CD4-positive, alpha-beta T cell treated with Interferon alpha-2 for 1 hour (primary cell): ENCODE data around the gene LHPP.

ENCODE experiments used
- DNase-seq, 2 donors: peaks; one replicate each; pipeline ENCODE4 v3.0.0-alpha.2; 2020 to 2022

LHPP gene

DNA sequence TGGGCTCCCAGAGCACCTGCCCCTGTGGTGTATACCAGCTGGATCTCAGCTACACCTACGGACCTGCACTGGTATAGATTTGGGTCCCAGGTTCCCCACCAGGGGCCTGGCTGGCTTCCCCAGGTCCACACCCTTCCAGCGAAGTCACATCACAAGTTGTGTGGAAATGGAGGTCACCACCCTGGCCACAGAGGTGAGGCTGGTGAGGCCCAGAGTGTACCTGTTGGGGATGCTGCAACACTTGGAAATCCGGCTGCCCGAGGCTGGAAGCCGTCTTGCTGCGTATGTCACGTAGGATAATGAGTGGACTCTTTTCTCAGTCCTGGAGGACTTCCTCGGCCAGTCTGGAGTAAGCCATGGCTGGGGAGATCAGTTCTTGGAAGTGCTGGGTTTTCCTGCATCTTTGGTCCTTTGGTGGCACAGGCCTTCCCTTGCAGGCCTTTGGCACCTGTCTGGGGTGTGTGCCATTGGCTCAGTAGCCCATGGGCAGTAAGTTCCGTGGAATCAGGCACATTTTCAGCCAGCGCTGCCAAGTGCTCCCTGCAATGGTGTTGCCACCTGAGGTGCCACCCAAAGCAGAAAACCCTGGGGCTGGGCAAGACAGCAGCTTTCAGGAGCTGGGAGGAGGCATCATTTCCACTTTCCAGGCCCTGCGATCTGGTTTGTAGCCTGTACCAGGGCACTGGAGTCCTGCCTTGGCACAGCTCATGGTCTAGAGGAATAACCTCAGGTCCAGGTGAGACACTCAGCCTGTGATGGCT lies 97.9 kb downstream of the LHPP start:
- DNase-seq: no peak

DNA sequence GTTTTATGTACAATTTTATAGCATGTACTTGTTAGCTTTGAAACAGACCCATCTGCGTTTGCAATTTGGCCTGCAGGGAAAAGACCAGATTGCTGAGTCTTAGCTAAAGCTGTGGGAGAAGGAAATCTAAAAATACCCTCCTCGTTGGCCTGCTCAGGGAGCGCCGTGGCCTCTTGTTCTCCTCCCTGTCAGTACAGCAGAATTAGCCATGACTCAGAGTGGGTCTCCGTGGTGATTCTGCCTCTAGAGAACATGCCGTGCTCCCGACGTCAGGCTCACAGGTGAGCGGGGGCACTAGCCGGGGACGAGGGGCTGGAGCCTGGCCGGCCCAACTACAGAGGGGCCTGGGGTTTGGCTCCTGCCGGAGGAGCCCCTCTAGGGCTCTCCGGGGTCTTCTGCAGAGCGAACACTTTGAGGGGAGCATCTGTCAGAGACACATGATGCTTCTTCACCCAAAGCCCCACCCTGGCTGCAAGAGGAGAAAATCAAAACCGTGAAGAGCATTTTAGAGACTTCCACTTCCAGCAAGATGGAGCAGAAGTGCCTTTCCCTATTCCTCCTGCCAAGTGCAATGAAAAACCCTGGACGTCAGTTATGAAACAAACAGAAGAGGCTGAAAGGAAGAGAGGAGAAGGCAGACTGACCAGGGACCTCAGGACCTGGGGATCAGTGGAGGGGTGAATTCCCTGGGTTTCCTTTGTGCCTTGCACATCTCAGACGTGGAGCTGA lies 98.9 kb downstream of the LHPP start:
- no peak for DNase-seq

DNA sequence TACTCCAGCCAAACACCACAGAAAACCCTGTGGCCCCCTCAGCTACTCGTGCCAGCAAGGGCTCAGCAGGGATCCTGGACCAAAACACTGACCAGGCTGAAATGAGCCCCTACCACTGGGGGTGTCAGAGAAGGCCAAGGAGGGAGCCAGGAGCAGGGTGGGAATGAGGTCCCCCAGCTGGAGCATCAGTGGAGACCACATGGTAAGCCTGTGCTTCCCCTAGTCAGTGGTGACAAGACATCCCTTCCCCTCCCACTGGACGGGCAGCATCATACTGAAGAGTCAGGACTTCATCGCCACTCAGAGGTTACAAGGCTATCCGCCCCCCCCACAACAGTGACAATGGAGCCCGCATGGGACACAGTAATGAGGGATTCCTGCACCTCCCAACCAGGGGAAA lies 99.6 kb downstream of the LHPP start:
- no peak for DNase-seq

DNA sequence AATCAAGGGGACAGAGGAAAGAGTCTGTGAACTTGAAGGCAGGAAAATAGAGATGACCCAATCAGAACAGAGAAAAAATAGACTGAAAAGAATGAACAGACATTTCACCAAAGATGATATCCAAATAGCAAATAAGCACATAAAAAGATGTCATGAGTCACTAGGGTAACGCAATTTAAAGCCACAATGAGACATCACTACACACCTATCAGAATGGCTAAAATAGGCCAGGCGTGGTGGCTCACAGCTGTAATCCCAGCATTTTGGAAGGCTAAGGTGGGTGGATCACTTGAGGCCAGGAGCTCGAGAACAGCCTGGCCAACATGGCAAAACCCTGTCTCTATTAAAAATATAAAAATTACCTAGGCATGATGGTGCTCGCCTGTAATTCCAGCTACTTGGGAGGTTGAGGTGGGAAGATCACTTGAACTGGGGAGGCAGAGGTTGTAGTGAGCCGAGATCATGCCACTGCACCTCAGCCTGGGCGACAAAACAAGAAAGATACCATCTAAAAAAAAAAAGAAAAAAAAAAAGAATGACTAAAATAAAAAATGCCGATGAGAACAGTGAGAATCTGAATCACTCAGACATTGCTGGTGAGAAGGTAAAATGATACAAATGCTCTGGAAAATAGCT lies 100.9 kb downstream of the LHPP start:
- no peak for DNase-seq

- DNase-seq: no peak
Measured at GRCh38 chr10:124563320-124564040, 101.9 kb downstream of the LHPP start.

- no peak for DNase-seq
Measured at GRCh38 chr10:124564881-124565280, 103.3 kb downstream of the LHPP start.

DNA sequence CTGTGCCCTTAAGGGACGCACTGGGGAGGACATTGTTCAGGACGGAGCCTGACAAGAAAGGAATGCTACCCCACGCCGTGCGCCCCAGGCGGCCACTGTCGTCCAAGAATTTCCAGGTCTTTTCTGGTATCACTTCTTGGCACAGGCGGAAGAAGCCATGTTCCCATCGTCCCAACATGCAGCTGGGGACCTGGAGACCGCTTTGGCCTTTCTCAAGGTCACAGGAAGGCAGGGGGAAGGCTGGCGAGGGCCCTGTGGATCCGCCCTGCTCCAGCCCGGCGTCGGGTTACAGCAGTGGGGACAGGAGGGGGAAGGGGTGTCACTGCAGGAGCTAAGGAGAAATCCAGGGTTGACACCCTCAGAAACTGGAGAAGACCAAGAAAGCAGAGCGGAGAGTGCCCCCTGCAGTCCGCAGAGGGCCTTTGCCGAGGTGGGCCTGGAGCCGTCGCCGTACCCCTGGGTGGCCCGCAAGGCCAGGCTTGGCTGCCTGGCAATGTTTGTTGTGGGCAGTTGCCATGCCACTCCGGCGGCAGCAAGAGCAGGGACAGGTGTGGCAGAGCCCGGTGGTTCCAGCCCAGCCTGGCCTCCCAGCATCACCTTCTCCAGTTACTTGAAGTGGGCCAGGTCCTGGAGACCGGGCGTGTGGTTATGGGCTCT lies 104.1 kb downstream of the LHPP start:
- no peak for DNase-seq

DNA sequence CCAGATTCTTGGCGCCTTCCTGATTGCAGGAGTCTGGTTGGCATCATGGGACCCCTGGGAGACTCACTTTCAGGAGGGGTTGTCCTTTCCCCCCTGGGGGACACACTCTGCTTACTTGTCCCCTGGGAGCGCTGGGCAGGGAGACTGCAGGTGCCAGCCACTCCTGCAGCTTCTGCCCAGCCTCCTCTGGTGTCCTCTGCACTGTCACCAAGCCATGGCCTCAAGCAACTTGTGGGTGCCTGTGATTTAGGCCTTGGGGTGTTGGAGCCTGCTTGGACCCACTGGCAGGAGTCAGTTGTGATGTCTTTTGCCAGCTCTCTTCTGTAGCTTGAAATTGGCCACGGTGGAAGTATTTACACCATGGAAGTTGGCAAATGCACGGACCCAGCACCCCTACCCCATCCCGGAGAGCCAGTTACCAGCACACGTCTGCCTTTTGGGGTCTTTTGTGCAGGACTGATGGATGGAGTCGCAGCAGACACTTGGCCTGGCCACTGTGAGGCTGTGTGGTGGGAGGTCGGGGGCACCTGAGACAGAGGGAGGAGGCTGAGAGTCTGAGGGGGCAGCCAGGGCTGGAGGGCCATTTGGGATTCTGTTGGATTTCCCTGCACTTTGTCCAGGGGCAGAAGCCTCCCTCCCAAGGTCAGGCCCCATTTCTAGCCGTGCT lies 104.7 kb downstream of the LHPP start:
- no peak for DNase-seq

GRCh38 chr10:124566981-124567835 lies 105.6 kb downstream of the LHPP start:
- no peak for DNase-seq

DNA sequence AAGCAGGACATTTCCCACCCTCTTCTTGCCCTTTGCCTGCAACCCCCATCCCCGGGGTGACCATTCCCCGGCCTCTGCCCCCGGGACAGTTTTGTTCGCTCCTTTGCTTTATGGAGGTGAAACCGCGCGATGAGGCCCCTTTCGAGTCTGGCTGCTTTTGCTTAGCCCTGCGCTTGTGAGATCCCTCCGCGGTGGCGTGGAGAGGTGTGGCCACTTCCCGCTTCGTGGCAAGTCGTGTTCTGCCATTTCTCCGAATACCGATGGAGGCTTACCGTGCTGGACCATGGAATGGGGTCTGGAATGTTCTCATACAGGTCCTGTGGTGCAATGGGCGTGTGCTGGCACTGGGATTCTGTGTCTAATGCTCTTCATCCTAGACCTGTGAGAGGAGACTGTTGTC lies 106.7 kb downstream of the LHPP start:
- DNase-seq: no peak

DNA sequence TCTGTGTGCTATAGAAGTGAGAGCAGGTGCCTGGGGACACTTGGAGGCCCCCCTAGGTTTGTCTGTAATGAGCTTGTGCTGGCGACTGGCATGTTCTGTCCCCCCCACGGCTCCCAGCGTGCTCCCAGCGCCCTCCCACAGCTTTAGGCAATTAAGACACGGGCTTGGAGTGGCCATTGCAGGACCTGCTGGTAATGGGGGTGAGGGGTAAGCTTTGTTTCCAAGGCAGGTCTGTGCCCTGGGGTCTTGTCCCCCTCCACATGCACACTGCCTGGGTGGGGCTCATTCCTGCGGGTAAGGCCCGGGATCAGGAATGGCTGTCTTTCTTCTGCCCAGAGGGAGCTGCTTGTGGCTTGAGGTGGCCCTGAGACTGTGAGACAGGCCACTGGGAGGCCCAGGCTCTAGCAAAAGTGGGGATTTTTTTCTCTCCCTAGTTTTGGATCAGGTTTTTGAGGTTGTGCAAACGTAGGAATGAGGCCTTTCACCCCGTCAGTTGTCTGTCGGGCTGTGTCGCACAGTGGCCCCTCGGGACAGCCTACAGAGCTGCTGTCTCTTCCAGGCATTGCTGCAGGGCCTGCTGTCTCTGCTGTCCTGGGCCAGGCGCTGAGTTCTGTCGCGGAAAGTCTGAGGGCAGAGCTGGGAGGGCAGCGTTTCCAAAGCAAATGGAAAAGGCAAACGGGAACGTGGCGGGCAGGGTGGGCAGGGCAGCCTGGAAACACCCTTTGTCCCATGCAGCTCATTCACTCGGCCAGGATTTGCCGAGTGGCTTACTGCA lies 107.4 kb downstream of the LHPP start:
- DNase-seq: no peak

DNA sequence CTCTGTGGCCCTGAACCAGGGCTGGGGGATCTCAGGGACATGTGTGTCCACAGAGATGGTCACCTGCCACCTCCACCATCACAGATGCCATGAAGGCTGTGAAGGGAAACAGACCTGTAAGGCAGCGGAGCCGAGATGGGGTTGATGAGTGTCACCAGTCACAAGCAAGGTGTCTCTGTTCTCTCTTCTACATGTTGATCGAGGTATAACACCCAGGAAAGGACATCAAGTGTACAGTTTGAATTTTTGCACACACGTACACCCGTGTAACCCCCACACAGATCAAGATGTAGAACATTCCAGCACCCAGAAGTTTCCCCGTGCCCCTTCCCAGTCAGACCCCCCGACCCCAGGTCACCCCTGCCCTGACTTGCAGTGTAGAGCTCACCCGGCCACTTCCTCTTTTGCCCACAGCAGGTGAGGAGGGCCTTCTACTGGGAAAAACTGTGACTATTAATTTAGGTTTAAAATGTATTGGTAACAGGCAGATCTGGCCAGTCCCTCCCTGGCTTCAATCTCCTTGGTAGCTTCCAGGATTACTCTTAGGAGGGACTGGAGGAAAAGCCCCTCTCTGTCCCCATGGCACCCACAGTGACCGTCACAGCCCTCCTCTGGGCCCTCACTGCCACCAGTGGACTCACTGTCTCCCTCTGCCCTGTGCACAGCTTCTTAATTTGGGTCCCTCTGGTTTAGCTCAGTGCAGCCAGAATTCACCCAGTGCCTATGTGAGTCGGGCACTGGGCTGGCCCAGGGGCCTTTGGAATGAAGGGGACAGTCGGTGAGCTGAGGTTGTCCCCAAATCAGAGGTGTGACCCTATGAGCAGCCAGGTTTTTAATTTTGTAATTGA lies 108.2 kb downstream of the LHPP start:
- DNase-seq: no peak

DNA sequence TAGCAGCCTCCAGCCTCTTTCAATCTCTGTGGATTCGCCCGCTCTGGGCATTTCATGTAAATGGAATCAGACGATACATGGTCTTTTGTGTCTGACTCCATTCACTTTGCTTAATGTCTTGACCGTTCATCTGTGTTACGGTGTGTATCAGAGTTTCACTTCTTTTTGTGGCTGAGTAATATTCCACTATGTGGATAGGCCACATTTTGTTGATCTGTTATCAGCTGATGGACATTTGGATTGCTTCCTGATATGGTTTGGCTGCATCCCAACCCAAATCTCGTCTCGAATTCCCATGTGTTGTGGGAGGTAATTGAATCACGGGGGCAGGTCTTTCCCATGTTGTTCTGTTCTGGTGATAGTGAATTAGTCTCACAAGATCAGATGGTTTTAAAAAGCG lies 109.0 kb downstream of the LHPP start:
- DNase-seq: no peak

GRCh38 chr10:124572751-124573150 lies 111.1 kb downstream of the LHPP start:
- DNase-seq: no peak

- no peak for DNase-seq
Measured at GRCh38 chr10:124573726-124574455, 112.3 kb downstream of the LHPP start.

- DNase-seq: no peak
Measured at GRCh38 chr10:124574456-124575070, 112.9 kb downstream of the LHPP start.

DNA sequence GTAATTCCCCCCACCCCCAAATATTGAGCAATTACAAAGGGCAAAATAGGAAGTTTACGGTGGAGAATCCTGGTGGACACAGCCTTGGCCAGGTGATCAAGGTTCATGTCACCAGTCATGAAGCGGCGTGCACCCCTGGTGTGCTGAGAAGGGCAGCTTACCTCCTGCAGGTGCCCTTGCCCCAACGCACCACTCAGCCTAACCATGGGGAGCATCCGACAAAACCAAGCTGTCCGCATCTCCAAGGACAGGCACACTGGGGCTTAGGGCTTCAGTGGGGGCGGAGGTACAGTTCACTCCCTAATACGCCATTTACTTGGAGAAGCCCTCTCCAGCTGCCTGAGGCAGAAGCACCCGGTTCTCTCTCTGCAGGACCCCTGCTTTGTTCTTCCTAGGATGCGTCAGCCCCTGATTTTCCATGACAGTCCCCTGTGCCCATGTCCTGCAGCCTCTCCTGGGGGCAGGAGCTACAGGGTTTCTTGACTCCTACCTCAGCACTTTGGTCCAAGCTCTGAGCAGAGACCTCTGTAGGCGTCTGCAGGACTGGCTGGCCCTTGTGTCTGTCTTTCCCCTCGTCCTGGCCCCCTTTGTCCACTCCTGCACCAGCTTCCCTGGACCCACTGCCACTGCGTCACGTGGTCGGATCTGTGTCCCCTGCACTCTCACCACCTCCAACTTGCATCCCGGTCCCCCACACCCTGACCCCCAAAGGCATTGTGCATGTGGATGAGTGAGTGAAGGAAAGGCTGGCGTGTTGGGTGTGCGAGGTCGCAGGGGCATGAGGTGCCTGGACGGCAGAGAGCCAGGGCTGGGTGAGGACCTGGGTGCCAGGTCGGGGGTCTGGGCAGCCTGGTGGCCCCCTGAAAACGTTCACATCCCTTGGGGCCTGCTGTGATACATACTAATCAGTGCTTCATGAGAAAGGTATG lies 113.7 kb downstream of the LHPP start:
- no peak for DNase-seq
